Fibroblast of lung (primary cell): ENCODE data around the gene COMMD3. TPM values are rescaled to one million over a fixed set of nuclear protein-coding genes. Genes with fewer than 3 reads are reported as not detected.
A peak's percentile ranks its signal among the peaks of the same experiment; 100 is the strongest.

Experiments
- DNase-seq, 2 donors: peaks; one replicate each; pipeline versions ENCODE4 v3.0.0 to v3.0.0-alpha.2; 2010; ENCODE audit warnings: low read depth in 2 of 2
- H2AFZ ChIP-seq: 2 replicates; pipeline ENCODE4 v1.5.1; 2012; ENCODE audit warnings: low read length, control low read depth, inconsistent platforms
- H3K27ac ChIP-seq: 2 replicates; pipeline ENCODE4 v1.5.1; 2011; ENCODE audit warnings: low read length, control low read depth; ENCODE audit not compliant: insufficient read depth
- H3K27me3 ChIP-seq: 2 replicates; pipeline ENCODE4 v1.5.1; 2011; ENCODE audit warnings: mild to moderate bottlenecking, low read length; ENCODE audit not compliant: control insufficient read depth, insufficient read depth
- H3K36me3 ChIP-seq: 2 replicates; pipeline ENCODE4 v1.5.1; 2011; ENCODE audit warnings: low read length; ENCODE audit not compliant: control insufficient read depth, insufficient read depth
- H3K4me1 ChIP-seq: 2 replicates; pipeline ENCODE4 v1.5.1; 2011; ENCODE audit warnings: low read length; ENCODE audit not compliant: control insufficient read depth, insufficient read depth; ENCODE audit errors: extremely low read depth
- H3K4me2 ChIP-seq: 2 replicates; pipeline ENCODE4 v1.5.1; 2011; ENCODE audit warnings: low read length, control low read depth; ENCODE audit not compliant: insufficient read depth; ENCODE audit errors: extremely low read depth
- H3K4me3 ChIP-seq, 4 experiments: fragments of 200-600 bp in 1 of 4; sonication (generic) in 1 of 4; replicated peaks in 1 of 4; 2 replicates each; pipeline ENCODE4 v1.5.1; 2011 to 2016; ENCODE audit warnings: low read length in 4 of 4, low read depth in 3 of 4, mild to moderate bottlenecking in 3 of 4, control low read depth in 2 of 4, inconsistent platforms in 1 of 4, mixed read lengths in 1 of 4; ENCODE audit not compliant: insufficient read depth in 1 of 4; ENCODE audit errors: control extremely low read depth in 1 of 4
- H3K79me2 ChIP-seq: 2 replicates; pipeline ENCODE4 v1.5.1; 2012; ENCODE audit warnings: mild to moderate bottlenecking, low read length, inconsistent platforms; ENCODE audit not compliant: control insufficient read depth, insufficient read depth
- H3K9ac ChIP-seq: 2 replicates; pipeline ENCODE4 v1.5.1; 2011; ENCODE audit warnings: mild to moderate bottlenecking, low read length, control low read depth; ENCODE audit not compliant: insufficient read depth
- H3K9me3 ChIP-seq: 2 replicates; pipeline ENCODE4 v1.5.1; 2012; ENCODE audit warnings: low read depth, low read length; ENCODE audit not compliant: control insufficient read depth, insufficient read depth
- H4K20me1 ChIP-seq: 2 replicates; pipeline ENCODE4 v1.5.1; 2011; ENCODE audit warnings: low read length; ENCODE audit not compliant: control insufficient read depth, insufficient read depth; ENCODE audit errors: extremely low read depth
- EZH2 ChIP-seq: IDR thresholded peaks from 2 replicates; pipeline ENCODE4 v1.5.1; 2012; ENCODE audit warnings: low read length, control low read depth, mild to moderate bottlenecking; ENCODE audit errors: missing control alignments
- polyA plus RNA-seq, 2 donors: library from polyadenylated mRNA; depleted of rRNA in 1 of 2; stranded (reverse) in 1 of 2; unstranded in 1 of 2; fragments of >200 nt; gene quantifications; 2 replicates each; pipeline ENCODE4 v1.2.1, GENCODE V29; 2011 to 2012; ENCODE audit warnings: missing spikeins in 1 of 2
- total RNA-seq: library from RNA; depleted of rRNA; stranded (reverse); fragments of >200 nt; gene quantifications from 2 replicates; pipeline ENCODE4 v1.2.1, GENCODE V29; 2014
- TF ChIP-seq, protein P1 (sequence below), 2 donors: IDR thresholded peaks in 1 of 2; conservative IDR thresholded peaks in 1 of 2; 1 replicate in 1 of 2; 2 replicates in 1 of 2; pipeline ENCODE4 v1.5.1; 2011 to 2012; ENCODE audit warnings: low read length in 2 of 2, control low read depth in 1 of 2, inconsistent platforms in 1 of 2, low read depth in 1 of 2, mild to moderate bottlenecking in 1 of 2

Gene COMMD3
- total and polyA plus RNA-seq, 2 donors (not counting 1 experiment from before 2014, with no cell fraction given): 39.0 to 42.3 TPM

- peak overlapping the region; percentile 64 for H3K4me2 ChIP-seq
- no peak for TF ChIP-seq EZH2
- TF ChIP-seq, protein P1, sequence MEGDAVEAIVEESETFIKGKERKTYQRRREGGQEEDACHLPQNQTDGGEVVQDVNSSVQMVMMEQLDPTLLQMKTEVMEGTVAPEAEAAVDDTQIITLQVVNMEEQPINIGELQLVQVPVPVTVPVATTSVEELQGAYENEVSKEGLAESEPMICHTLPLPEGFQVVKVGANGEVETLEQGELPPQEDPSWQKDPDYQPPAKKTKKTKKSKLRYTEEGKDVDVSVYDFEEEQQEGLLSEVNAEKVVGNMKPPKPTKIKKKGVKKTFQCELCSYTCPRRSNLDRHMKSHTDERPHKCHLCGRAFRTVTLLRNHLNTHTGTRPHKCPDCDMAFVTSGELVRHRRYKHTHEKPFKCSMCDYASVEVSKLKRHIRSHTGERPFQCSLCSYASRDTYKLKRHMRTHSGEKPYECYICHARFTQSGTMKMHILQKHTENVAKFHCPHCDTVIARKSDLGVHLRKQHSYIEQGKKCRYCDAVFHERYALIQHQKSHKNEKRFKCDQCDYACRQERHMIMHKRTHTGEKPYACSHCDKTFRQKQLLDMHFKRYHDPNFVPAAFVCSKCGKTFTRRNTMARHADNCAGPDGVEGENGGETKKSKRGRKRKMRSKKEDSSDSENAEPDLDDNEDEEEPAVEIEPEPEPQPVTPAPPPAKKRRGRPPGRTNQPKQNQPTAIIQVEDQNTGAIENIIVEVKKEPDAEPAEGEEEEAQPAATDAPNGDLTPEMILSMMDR (conservative IDR thresholded peaks at IDR 0.05 in 1 of 2, IDR thresholded peaks at IDR 0.05 in 1 of 2; ENCODE audit: low read depth in 1 of 2, low read length in 2 of 2): no peak
- DNase-seq: no peak
- H3K79me2 ChIP-seq: peaks cover 5% of the 10 kb centered on the region
- no peak overlapping the region for H3K9ac ChIP-seq
- H3K4me1 ChIP-seq: no peaks in the 10 kb centered on the region
- H3K4me3 ChIP-seq: peak overlapping the region; percentile 27 to 62 (median 40)
- H2AFZ ChIP-seq: no peak overlapping the region
- no peak overlapping the region for H3K27ac ChIP-seq
- no peaks in the 10 kb centered on the region for H3K9me3 ChIP-seq
- peaks cover 20% of the 10 kb centered on the region for H3K27me3 ChIP-seq
- peaks cover 3% of the 10 kb centered on the region for H4K20me1 ChIP-seq
- H3K36me3 ChIP-seq: no peaks in the 10 kb centered on the region
Observed at GRCh38 chr10:22319980-22320558, 3.9 kb downstream of the COMMD3 start.

DNA sequence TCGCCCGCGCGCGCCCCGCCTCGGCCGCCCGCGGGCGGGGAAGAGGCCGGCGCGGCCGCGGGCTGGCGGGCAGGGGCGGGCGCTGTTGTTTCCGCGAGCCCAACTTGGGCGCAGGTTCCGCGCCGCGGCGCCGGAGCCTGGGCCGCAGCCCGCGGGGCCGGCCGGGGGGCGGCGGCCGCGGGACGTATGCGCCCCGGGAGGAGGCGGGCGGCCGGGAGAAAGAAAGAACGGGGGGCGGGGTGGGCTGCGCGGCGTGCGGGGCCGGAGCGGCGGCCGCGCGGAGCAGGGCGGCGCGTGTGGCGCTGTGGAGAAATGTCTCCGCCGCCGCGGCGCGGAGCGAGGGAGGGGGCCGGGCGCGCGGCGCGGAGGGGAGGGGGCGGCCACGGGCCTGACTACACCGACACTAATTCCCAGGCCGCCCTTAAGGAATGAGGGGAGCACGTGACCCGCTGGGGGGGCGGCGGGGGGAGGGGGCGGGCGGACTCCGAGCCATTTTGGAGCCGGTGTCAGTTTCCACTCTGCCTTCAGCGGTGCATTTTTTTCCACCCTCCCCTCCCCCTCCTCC is 4.5 kb downstream of the COMMD3 start, which contains the start of gene BMI1:
BMI1 (plus strand) TSS at position 509 of the 565 bp plus-strand sequence. CDS start 5,351 bp downstream, outside the sequence.
- H3K9me3 ChIP-seq: no peaks in the 10 kb centered on the region
- peaks cover 5% of the 10 kb centered on the region for H3K79me2 ChIP-seq
- peak within 1 kb of the TSS; percentile 65 to 74 (median 72) for H3K4me3 ChIP-seq
- peak within 1 kb of the TSS; percentile 27 for H2AFZ ChIP-seq
- peak within 1 kb of the TSS; percentile 64 for H3K4me2 ChIP-seq
- DNase-seq: peak; percentile 77 to 85
- H3K9ac ChIP-seq: peak within 1 kb of the TSS; percentile 66
- H4K20me1 ChIP-seq: peaks cover 3% of the 10 kb centered on the region
- H3K27ac ChIP-seq: peak within 1 kb of the TSS; percentile 59
- TF ChIP-seq, protein P1 (conservative IDR thresholded peaks at IDR 0.05 in 1 of 2, IDR thresholded peaks at IDR 0.05 in 1 of 2; ENCODE audit: low read depth in 1 of 2, low read length in 2 of 2): no peak
- TF ChIP-seq EZH2: no peak
- H3K27me3 ChIP-seq: peaks cover 20% of the 10 kb centered on the region
- no peaks in the 10 kb centered on the region for H3K4me1 ChIP-seq
- no peaks in the 10 kb centered on the region for H3K36me3 ChIP-seq

DNA sequence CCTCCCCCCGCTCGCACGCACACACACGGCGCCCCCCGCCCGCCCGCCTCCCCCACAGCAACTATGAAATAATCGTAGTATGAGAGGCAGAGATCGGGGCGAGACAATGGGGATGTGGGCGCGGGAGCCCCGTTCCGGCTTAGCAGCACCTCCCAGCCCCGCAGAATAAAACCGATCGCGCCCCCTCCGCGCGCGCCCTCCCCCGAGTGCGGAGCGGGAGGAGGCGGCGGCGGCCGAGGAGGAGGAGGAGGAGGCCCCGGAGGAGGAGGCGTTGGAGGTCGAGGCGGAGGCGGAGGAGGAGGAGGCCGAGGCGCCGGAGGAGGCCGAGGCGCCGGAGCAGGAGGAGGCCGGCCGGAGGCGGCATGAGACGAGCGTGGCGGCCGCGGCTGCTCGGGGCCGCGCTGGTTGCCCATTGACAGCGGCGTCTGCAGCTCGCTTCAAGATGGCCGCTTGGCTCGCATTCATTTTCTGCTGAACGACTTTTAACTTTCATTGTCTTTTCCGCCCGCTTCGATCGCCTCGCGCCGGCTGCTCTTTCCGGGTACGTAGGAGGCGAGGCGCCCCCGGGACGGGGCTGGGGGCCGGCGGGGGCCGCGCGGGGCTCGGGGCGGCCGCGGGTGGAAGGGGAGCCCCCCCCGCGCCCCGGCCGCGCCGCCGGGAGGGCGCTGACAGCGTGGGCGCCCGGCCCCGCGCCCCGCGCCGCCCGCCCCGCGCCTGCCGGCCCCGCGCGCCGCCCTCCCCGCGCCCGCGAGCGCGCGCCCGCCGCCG is 5.2 kb downstream of the COMMD3 start:
- peak overlapping the region; percentile 53 to 74 (median 67) for H3K4me3 ChIP-seq
- peak overlapping the region; percentile 66 for H3K9ac ChIP-seq
- H3K27ac ChIP-seq: peak overlapping the region; percentile 59
- peak; percentile 72 to 75 for DNase-seq
- H3K36me3 ChIP-seq: no peaks in the 10 kb centered on the region
- peaks cover 6% of the 10 kb centered on the region for H3K79me2 ChIP-seq
- H3K27me3 ChIP-seq: peaks cover 20% of the 10 kb centered on the region
- peaks cover 3% of the 10 kb centered on the region for H4K20me1 ChIP-seq
- H3K4me1 ChIP-seq: no peaks in the 10 kb centered on the region
- no peaks in the 10 kb centered on the region for H3K9me3 ChIP-seq
- peak overlapping the region; percentile 27 for H2AFZ ChIP-seq
- no peak for TF ChIP-seq EZH2
- TF ChIP-seq, protein P1 (conservative IDR thresholded peaks at IDR 0.05 in 1 of 2, IDR thresholded peaks at IDR 0.05 in 1 of 2; ENCODE audit: low read depth in 1 of 2, low read length in 2 of 2): no peak
- H3K4me2 ChIP-seq: peak overlapping the region; percentile 27
